Astrocyte (in vitro differentiated cells and primary cell): ENCODE measurements around the gene GLIS2. TPM values are rescaled to one million over a fixed set of nuclear protein-coding genes. Genes with fewer than 3 reads are reported as not detected.

Experiments used
- DNase-seq: peaks from one replicate; pipeline ENCODE4 v3.0.0-alpha.2; 2010; ENCODE audit warnings: low read depth
- FAIRE-seq: peaks from 2 replicates; lab custom pipeline; 2011; peaks lifted over from hg19 to GRCh38; lab: Jason Lieb, UNC
- H2AFZ ChIP-seq: 2 replicates; pipeline ENCODE4 v1.6.0; 2012; ENCODE audit warnings: low read depth, low read length, inconsistent platforms
- H3K27ac ChIP-seq: 2 replicates; pipeline ENCODE4 v1.5.1; 2011; ENCODE audit warnings: low read depth, low read length, inconsistent platforms
- H3K27me3 ChIP-seq: 2 replicates; pipeline ENCODE4 v1.6.0; 2011; ENCODE audit warnings: low read length, inconsistent platforms; ENCODE audit not compliant: insufficient read depth
- H3K36me3 ChIP-seq: 2 replicates; pipeline ENCODE4 v1.5.1; 2011; ENCODE audit warnings: low read length, inconsistent platforms; ENCODE audit not compliant: insufficient read depth
- H3K4me1 ChIP-seq: 2 replicates; pipeline ENCODE4 v1.5.1; 2011; ENCODE audit warnings: low read length, inconsistent platforms; ENCODE audit not compliant: insufficient read depth
- H3K4me2 ChIP-seq: 2 replicates; pipeline ENCODE4 v1.6.0; 2012; ENCODE audit warnings: low read length, inconsistent platforms
- H3K4me3 ChIP-seq: 2 replicates; pipeline ENCODE4 v1.5.1; 2011; ENCODE audit warnings: low read depth, mild to moderate bottlenecking, low read length, inconsistent platforms; ENCODE audit not compliant: insufficient read depth
- H3K79me2 ChIP-seq: 2 replicates; pipeline ENCODE4 v1.6.0; 2012; ENCODE audit warnings: mild to moderate bottlenecking, low read length, inconsistent platforms; ENCODE audit not compliant: insufficient read depth
- H3K9ac ChIP-seq: 2 replicates; pipeline ENCODE4 v1.6.0; 2012; ENCODE audit warnings: mild to moderate bottlenecking, low read length, inconsistent platforms
- H3K9me3 ChIP-seq: 2 replicates; pipeline ENCODE4 v1.5.1; 2012; ENCODE audit warnings: low read depth, mild to moderate bottlenecking, low read length, inconsistent platforms; ENCODE audit not compliant: insufficient read depth
- H4K20me1 ChIP-seq: 2 replicates; pipeline ENCODE4 v1.6.0; 2012; ENCODE audit warnings: low read length, inconsistent platforms; ENCODE audit not compliant: insufficient read depth
- H3K27ac Mint-ChIP-seq: one replicate; pipeline ENCODE4 v1.8.0; 2021; ENCODE audit warnings: mild to moderate bottlenecking, mixed read lengths; ENCODE audit not compliant: unreplicated experiment
- H3K27me3 Mint-ChIP-seq: one replicate; pipeline ENCODE4 v1.8.0; 2021; ENCODE audit warnings: low read depth, mixed read lengths; ENCODE audit not compliant: unreplicated experiment
- H3K36me3 Mint-ChIP-seq: one replicate; pipeline ENCODE4 v1.8.0; 2021; ENCODE audit warnings: low read depth, mixed read lengths; ENCODE audit not compliant: unreplicated experiment
- H3K4me1 Mint-ChIP-seq: one replicate; pipeline ENCODE4 v1.8.0; 2021; ENCODE audit warnings: low read depth, mixed read lengths; ENCODE audit not compliant: unreplicated experiment
- H3K4me3 Mint-ChIP-seq: one replicate; pipeline ENCODE4 v1.8.0; 2021; ENCODE audit warnings: mild to moderate bottlenecking, moderate library complexity, mixed read lengths; ENCODE audit not compliant: unreplicated experiment
- H3K9me3 Mint-ChIP-seq: one replicate; pipeline ENCODE4 v1.8.0; 2021; ENCODE audit warnings: mild to moderate bottlenecking, mixed read lengths; ENCODE audit not compliant: unreplicated experiment
- CTCF ChIP-seq: IDR thresholded peaks from 2 replicates; pipeline ENCODE4 v1.5.1; 2011; ENCODE audit warnings: low read depth, mild to moderate bottlenecking, inconsistent platforms, low read length, moderate library complexity; ENCODE audit not compliant: insufficient read depth
- EZH2 ChIP-seq: IDR thresholded peaks from 2 replicates; pipeline ENCODE4 v1.6.1; 2012; ENCODE audit warnings: mild to moderate bottlenecking, low read length, inconsistent platforms; ENCODE audit not compliant: insufficient read depth
- total RNA-seq: library from RNA; stranded (reverse); gene quantifications from 2 replicates; pipeline ENCODE4 v1.2.1, GENCODE V29; 2021

GLIS2 gene
- total RNA-seq, 1 donor from 2014 or later, result 18.9 TPM

DNA sequence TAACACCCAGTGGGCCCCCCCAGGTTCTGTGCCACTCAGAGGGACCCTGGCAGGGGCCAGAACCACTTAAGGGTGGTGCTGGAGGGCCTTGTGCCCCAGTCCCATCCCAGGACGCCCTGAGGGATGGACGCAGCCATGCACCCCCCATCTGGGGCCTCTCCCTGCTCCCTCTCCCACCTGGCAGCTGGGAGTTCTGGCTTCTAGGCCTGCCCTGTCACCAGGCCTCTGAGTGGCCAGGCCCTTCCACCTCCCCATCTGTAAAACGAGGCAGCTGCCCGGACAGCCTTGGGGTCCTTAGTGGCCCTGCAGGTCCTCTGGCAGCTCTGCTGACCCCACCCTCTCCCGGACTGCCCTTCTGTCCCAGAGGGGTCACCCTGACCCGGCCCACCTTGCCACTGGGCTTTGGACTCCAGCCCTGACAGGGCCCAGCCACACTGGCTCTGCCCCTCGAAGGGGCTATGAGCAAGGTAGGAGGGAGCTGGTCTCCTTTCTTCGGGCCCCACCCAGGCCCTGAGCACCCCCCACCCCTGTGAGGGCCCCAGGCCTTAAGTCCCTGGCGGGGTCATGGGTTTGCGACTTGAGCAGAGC lies 22.9 kb downstream of the GLIS2 start:
- Histone ChIP-seq H3K9ac (no peak overlapping the region), H3K4me2 (no peak overlapping the region), H3K79me2 (peaks cover 26% of the 10 kb centered on the region), H4K20me1 (peaks cover 73% of the 10 kb centered on the region), H3K27me3 (no peaks in the 10 kb centered on the region), H3K27ac (no peak overlapping the region), H2AFZ (no peak overlapping the region), H3K4me3 (no peak overlapping the region), H3K36me3 (peaks cover 3% of the 10 kb centered on the region), H3K9me3 (no peaks in the 10 kb centered on the region), H3K4me1 (no peaks in the 10 kb centered on the region)
- Mint-ChIP-seq H3K4me3 (no peak overlapping the region), H3K27ac (no peak overlapping the region), H3K36me3 (peaks cover 6% of the 10 kb centered on the region), H3K27me3 (no peaks in the 10 kb centered on the region), H3K9me3 (no peaks in the 10 kb centered on the region), H3K4me1 (peaks cover 2% of the 10 kb centered on the region)
- no peak for DNase-seq
- no peak for FAIRE-seq
- no peak for TF ChIP-seq EZH2
- TF ChIP-seq CTCF, result no peak

- Histone ChIP-seq H3K4me3 (no peak overlapping the region), H3K9me3 (no peaks in the 10 kb centered on the region), H3K4me1 (no peaks in the 10 kb centered on the region), H3K9ac (no peak overlapping the region), H2AFZ (no peak overlapping the region), H3K27ac (no peak overlapping the region), H3K27me3 (no peaks in the 10 kb centered on the region), H3K4me2 (no peak overlapping the region), H4K20me1 (peaks cover 78% of the 10 kb centered on the region), H3K36me3 (peaks cover 3% of the 10 kb centered on the region), H3K79me2 (peaks cover 28% of the 10 kb centered on the region)
- DNase-seq (no peak), FAIRE-seq (no peak)
- Mint-ChIP-seq H3K27me3 (no peaks in the 10 kb centered on the region), H3K9me3 (no peaks in the 10 kb centered on the region), H3K36me3 (peaks cover 6% of the 10 kb centered on the region), H3K27ac (no peak overlapping the region), H3K4me3 (no peak overlapping the region), H3K4me1 (peaks cover 2% of the 10 kb centered on the region)
- TF ChIP-seq CTCF (no peak), EZH2 (no peak)
Observed at GRCh38 chr16:4339455-4339854, 23.6 kb downstream of the GLIS2 start.

DNA sequence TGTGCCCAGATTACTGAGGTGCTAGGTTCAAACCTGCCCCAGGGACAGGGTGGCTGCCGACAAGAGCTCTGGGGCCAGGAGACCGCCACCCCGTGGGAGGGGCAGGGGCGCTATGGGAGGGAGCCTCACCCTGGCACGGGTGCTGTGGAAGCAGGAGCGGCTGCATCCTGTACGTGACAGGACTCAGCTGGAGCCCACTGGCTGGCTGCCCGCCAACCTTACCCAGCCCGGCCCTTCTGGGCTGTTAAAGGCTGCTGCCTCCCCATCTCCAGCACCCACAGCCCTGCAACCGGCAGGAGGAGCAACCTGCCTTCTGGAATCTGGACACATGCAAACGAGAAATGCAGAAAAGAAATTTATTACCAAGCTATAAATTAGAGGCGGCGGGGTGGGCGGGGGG lies 24.0 kb downstream of the GLIS2 start:
- Histone ChIP-seq H2AFZ (no peak overlapping the region), H3K36me3 (peaks cover 3% of the 10 kb centered on the region), H3K9ac (no peak overlapping the region), H3K79me2 (peaks cover 30% of the 10 kb centered on the region), H3K4me1 (no peaks in the 10 kb centered on the region), H4K20me1 (peaks cover 78% of the 10 kb centered on the region), H3K4me2 (no peak overlapping the region), H3K27me3 (no peaks in the 10 kb centered on the region), H3K4me3 (no peak overlapping the region), H3K27ac (no peak overlapping the region), H3K9me3 (no peaks in the 10 kb centered on the region)
- Mint-ChIP-seq H3K27ac (no peak overlapping the region), H3K4me3 (no peak overlapping the region), H3K9me3 (no peaks in the 10 kb centered on the region), H3K36me3 (peaks cover 6% of the 10 kb centered on the region), H3K4me1 (peaks cover 2% of the 10 kb centered on the region), H3K27me3 (no peaks in the 10 kb centered on the region)
- DNase-seq (no peak), FAIRE-seq (no peak)
- TF ChIP-seq CTCF, result no peak
- no peak for TF ChIP-seq EZH2
